NCI-H2196 treated with DMSO at 0.1 percent for 48 hours (cell line): Measurements from ENCODE around the gene IL1RAPL2.
A peak's percentile ranks its signal among the peaks of the same experiment; 100 is the strongest.
"Not testable (repeated sequence)": the region's sequence is repeated elsewhere in the genome, so short reads cannot be mapped to it uniquely, and the experiment has no call there.

ENCODE experiments used
- DNase-seq: peaks from one replicate; lab custom pipeline; 2025; ENCODE audit not compliant: unreplicated experiment; lab: John Stamatoyannopoulos, UW

IL1RAPL2 gene

DNA sequence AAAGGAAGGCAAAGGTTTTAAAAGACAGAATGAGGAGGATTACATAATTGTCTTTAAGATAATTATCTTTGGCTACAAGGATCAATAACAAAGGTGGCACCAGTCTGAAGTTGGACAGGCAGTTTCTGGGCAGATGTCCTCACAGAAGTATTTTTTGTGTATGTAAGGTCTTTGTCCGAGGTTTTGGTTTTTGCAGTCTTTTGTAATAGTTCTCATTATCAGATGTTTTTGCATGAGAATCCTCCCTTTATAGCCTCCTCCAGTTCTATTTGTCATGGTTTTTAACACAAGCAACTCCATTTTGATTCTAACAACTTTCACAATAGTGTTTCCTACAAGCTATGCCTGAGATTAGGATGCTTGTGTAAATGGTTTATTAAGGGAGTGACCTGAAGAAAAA is 286.2 kb downstream of the IL1RAPL2 start:
- DNase-seq: no peak

DNA sequence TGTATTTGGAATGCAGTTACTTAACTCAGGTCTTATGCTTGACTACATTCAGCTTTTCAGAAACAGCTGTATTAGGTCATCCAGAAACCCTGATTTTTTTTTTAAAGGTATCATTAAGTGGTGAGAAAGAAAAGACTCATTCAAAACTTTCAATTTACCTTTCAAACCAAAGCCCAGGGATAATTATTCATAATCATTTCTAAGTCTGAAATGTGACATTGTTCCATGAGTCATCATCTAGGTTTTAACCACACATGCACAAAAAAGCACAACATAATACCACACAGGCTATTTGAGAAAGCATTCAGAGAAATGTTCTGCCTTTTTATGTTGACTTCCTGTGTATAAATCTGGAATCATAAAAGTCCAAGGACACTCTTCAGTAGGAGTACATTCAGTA is 288.2 kb downstream of the IL1RAPL2 start:
- DNase-seq: no peak

DNA sequence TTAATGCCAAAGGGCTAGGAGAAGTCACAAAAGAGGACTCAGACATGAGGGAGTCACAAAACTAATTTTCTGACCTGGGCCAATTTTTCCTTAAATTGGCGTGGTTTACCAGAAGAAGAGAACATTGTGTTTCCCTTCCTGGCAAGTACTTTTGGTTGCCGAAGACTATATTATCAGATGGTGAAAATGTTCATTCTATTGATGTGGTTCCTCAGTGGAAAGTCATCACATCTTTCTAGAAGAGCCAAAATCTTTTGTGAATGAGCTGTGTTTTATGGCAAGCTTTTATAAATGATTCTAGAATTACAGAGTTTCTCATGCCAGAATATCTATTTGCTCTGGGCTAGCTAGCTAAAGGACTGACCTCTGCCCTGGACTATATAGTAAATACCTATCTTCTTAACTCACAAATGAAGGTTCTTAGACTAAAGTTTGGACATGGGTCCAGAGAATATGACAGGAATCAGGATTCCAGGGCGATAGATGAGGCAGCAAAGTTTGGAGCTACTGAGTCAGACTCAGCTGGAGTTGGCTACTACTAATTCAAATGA is 288.9 kb downstream of the IL1RAPL2 start:
- DNase-seq: no peak

DNA sequence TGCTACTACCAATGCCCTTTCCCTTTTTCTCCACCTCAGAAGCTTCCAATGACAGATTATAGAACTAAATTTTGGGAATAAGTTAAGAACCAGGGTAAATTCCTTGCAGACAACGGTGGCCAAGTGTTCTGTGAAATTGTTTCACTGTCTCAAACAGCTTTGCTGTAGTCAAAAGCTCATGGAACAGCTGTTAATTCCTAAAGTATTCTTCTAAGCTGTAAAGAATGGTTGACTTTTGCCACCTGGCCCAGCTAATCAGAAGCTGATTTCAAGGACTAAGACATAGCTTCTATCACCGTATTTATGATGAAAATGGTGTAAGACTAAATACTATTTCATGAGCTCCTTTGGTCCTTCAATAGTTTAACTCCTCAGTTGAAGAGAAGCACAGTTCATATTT is 297.5 kb downstream of the IL1RAPL2 start:
- no peak for DNase-seq

DNA sequence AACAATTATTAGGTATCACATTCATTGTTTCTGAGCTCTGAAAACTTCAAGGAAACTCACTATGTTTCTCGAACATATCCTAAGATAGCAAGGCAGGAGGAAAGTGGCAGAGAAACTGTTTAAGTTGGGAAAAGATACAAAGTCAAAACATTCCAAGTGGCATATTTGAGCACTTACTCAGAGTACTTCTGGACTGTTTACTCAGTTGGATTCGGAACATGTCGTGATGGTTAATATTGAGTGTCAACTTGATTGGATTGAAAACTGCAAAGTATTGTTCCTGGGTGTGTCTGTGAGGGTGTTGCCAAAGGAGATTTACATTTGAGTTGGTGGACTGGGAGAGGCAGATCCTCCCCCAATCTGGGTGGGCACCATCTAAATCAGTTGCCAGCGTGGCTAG is 298.3 kb downstream of the IL1RAPL2 start:
- DNase-seq: no peak

DNA sequence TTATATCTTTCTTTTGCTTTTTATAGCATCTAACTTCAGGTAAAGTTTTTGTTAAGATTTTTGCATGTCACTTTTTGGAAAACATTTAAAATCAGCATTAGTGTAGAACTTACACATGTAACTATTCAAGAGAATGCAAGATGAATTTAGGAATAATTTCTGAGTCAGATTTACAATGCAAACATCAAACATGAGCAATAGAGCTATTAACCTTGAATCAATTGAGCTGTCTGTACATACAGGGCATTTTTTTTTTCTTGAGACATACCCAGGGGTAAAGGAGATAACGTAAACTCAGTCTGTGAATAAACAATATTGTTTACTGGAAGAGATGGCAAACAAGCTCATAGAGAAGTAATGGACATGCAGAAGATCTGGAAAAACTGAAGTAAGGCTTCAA is 311.5 kb downstream of the IL1RAPL2 start:
- no peak for DNase-seq

DNA sequence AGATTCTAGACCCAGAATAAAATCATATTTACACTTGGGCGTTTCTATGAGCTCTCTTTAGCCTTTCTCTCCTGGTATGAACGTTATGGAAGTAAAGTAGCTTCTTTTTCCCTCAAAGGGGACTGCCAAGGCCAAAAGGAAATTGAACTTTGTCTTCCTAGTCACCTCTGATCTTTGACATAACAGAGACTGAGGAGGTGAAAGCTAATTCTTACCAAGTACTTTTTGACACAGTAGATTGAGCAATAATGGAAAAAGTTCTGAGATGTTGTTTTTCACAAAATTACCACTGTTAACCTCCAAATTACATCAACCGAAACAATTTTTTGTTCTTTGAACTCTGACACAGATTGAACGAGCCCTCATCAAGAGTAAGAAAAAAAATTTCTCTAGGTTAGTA is 336.1 kb downstream of the IL1RAPL2 start:
- DNase-seq: no peak

DNA sequence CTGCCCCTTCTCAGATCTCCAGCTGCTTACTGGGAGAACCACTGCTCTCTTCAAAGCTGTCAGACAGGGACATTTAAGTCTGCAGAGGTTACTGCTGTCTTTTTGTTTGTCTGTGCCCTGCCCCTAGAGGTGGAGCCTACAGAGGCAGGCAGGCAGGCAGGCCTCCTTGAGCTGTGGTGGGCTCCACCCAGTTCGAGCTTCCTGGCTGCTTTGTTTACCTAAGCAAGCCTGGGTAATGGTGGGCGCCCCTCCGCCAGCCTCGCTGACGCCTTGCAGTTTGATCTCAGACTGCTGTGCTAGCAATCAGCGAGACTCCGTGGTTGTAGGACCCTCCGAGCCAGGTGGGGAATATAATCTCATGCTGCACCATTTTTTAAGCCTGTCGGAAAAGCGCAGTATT is 343.7 kb downstream of the IL1RAPL2 start:
- not testable (repeated sequence) for DNase-seq

DNA sequence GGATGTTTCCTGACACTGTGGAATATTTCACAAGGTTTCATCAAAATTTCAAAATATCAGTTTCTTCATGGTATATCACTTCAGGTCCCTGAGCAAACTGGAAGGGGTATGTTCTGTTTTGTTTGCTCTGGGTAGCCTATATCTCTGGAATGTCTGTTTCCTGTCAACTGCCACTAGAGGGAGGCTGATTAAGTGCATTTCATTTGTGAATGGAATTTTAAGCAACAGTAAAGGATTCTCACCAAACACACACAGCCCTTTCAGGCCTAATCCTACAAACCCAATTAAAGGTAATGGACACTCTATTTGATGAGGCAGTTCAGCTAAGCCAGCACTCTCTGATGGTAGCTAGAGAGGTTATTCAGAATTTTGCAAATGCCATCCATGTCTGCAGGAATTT is 347.3 kb downstream of the IL1RAPL2 start:
- DNase-seq: no peak

DNA sequence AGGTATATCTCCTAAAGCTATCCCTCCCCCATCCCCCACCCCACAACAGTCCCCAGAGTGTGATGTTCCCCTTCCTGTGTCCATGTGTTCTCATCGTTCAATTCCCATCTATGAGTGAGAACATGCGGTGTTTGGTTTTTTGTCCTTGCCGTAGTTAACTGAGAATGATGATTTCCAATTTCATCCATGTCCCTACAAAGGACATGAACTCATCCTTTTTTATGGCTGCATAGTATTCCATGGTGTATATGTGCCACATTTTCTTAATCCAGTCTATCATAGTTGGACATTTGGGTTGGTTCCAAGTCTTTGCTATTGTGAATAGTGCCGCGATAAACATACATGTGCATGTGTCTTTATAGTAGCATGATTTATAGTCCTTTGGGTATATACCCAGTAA is 348.7 kb downstream of the IL1RAPL2 start:
- DNase-seq: not testable (repeated sequence)

DNA sequence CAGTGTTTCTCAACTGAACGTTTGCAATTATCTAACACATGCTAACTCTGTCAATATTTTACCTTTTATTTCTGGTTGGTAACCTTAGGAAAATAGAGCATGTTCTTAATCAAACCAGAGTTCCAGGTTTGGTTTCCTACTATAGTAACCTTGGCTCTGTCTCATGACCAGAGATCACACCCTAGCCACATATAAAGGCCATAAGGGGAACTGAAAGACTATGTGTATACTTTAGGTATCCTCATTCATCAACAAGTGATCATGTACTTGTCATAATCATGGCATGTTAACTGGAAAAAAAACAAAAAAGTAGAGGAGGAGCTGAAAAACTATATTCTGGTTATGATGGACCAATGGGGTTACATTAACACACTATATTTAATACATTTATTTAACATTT is 352.1 kb downstream of the IL1RAPL2 start:
- DNase-seq: no peak

DNA sequence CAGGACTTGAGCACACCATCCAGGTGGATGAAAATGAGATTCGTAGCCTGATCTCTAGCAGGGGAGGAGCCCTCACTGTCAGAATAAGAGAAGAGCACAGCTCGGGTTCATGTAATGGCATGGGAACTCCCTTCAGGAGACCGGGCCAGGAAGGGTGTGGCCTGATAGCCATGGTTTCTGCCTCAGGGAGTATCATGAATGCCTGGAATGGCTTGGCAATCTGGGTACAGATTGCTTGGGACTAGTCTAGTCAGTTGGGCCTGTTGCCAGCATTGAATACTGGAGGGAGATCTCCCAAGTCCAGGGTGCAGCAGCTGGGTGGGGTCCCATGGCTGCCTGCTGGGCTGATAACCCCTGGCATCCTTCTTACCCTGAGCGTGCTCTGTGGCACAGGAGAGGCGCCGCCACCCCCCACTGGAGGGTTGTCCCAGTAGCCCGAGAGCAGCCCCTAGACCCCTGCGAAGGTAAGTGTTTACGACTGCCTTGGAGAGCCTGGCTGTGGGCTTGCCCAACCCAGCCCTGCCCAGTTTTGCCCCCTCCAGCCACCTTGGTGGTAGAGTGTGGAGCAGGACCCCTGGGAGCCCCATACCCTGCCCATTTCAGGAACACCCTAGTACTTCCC is 355.7 kb downstream of the IL1RAPL2 start:
- DNase-seq: no peak

DNA sequence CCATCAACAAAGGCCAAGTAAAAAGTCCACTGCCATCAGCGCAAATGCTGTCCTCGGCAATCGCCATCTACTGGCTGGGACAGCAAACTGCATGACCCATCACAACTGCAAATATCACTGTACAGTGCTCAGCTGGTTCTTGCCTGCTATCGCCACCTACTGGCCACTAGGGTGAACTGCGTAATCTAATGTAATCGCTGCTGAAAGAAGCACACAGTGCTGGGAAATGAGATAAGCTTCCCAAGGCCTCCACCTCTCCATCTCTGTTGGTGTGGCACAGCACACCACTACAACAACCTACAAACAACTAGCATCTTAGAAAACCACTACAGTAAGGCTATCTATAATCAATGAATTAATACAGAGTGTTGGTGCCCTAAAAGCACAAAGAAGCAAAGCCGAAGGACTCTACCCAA is 356.2 kb downstream of the IL1RAPL2 start:
- peak; percentile 9 for DNase-seq

DNA sequence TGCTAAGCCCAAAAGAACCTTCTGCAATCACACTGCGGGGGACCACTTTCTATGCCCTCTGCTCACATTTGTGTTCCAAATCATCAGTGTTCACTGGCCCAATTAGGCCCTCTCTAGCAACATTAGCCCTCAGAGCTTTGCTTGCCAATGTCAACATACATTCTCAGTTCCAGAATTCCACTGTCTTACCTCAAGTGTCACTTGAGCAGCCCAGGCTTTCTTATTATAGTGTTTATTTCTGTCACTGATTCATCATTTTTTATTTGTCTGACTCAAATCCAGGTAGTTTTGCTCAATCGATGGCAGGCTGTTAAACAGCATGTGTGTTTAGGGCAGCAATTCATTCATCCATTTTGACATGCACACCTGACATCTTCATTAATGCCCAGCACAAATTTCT is 363.3 kb downstream of the IL1RAPL2 start:
- DNase-seq: no peak

DNA sequence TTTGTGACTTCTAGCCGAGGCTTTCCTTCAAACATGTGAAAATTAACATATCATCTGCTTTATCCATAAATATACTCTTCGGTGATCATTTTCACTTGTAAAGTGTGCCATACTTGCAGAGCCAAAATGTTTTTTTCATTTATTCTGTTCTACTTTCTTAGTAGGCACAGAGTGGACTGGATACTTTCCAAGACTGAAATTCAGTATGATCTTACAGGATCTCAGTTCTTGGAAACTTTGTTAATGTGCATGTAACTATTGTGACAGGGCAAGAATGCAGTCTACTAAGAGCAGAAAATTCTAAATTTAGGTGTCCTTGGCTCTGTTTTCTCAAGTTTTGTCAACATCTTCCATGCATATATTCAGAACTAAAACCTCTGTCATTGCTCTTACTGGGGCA is 369.6 kb downstream of the IL1RAPL2 start:
- DNase-seq: no peak

DNA sequence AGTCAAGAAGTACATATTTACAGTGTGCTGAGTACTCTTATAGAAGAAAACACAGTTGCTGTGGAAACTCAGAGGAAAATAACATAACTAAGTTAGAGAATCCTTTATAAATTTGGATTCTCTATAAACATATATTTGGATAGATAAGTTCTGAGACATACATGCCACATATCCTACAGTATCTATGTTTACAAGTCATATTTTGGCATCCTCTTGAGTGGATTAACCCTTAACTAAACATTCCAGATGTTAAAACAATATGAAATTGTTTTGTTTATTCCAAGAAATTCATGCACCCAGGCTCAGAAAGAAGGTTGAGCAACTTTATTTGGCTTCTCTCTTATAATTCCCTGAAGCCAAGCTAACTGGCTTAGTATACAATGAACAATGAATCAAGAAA is 387.3 kb downstream of the IL1RAPL2 start:
- no peak for DNase-seq

DNA sequence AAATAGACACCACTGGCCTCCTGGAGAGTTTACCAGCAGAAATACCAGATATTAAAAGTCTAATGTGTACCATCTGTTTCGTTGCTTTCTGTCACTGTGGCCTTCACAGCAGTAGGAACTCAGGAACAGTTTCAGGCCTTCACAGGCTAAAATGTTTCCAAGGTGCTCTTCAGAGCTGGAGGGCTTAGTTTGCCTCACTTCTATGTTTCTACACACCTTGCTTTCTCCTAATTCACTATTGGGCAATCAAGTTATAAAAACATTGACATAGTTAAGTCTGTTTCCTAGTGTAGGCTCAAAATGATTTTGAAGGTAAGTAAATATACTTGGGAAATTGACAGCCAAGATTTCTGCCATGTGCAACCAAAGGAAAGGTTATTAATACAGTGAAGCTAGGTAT is 395.9 kb downstream of the IL1RAPL2 start:
- no peak for DNase-seq

DNA sequence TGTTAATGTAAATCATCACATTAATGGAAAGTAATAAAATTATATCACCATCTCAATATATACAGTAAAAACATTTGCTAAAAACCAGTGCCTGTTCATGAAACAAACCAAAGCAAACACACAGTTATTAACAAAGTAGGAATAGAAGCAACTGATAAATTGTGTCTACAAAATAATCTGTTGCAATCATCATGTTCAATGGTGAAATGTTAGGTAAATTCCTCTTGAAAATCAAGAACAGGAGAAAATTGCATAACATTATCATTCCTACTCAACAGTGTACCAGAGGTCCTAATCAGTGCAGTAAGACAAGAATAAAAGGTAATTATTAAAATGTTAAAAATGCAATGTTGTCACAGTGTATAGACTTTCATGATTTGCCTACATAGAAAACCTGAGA is 402.2 kb downstream of the IL1RAPL2 start:
- no peak for DNase-seq

DNA sequence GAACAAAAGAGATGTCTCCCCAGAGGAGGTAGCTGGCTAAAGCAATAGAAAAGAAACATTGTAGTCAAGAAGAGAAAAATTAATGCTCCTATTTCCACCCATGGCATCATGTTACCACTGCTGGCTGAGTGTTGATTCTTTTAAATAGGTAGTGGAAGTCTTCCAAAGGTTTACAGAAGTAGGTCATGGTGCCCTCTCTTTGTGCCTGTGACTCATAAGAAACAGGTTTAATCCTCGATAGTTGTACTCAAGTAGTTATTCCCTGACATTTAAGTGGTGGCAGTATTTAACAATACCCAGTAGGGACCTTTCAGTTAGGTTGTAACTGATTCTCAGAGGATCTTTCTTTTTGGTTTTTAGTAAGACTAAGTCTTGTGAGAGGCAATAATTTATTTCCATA is 406.7 kb downstream of the IL1RAPL2 start:
- DNase-seq: no peak

DNA sequence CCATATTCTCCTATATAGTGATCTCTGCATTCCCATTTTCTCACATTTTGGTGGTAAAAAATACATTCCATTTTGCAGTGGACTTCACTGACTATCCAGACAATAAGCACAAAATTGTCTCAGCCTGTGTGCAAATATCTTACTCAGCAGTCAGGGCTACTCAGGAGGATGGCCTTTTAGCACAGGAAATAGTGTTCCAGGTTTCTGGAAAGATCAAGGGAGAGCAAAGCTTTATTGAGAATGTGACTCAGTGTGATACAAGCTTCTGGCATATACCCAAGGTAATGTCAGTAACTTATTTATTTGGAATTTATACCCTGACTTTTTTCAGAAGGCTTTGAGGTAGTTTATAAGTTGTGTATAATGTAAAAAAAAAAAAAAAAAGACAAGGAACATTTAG is 421.1 kb downstream of the IL1RAPL2 start:
- no peak for DNase-seq

DNA sequence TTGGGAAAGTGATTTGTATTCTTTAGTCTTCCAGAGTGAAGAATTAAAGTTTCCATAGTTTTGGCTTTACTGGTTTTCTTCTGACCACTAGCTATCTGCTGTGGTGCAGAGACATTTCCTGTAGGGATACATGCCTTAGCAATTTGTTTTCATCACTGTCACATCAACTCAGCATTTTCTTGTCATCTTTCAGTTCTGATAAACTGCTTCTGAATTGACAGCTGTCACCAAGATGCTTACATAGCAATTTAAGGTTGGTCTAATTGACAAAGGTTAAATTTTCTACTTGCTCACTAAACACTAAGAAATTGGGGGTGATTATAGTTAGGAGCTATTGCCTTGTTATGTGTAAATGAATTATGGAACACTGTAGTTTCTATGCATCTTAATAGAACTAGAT is 422.0 kb downstream of the IL1RAPL2 start:
- no peak for DNase-seq

DNA sequence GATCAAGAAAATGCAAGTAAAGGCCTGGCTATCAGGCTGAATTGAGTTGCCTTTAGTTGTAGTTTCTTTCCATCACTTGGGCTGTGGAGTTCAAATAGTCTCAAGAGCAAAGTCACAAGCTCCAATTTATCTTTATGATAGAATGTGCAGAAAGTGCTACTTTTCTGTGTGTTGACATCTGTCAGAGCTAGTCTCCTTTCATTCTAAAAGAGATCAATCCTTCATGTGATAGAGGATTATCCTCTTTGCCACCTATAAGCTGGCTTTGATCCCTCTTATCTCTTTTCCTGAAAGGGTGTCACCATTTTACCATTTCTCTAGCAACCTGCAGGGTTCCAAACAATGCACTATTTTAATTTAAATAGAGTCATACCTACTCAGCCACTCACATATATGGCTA is 429.5 kb downstream of the IL1RAPL2 start:
- DNase-seq: no peak

DNA sequence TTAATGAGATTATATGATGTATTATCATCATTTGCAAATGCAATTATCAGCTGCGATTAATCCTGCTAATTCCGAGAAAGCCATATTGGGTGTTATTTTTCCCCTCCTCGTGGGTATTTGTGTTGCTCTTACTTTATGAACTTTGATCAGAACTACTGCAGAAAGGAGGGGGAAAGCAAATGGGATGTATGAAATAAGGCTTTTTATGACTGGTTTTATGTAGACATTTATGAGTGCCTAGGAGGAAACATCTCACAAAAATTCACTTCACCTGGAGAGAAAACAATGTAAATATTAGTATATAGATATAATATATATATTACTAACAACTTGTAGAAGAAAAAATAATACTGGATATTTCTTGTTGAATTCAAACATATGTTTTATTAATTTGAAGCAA is 440.1 kb downstream of the IL1RAPL2 start:
- DNase-seq: no peak
